ENCODE measurements around the gene MSLN. TPM values are rescaled to one million over a fixed set of nuclear protein-coding genes. Genes with fewer than 3 reads are reported as not detected.
A peak's percentile ranks its signal among the peaks of the same experiment; 100 is the strongest.

Gene MSLN
- total RNA-seq, 1 donor: under 0.01 TPM

GRCh38 chr16:814974-815373 lies 54.4 kb downstream of the MSLN start:
- no peaks in the 10 kb centered on the region for H3K4me1 ChIP-seq (ENCODE audit: insufficient read depth, low read length)
- no peak overlapping the region for H3K4me3 ChIP-seq (ENCODE audit: insufficient read depth, low read length)
- no peak overlapping the region for H3K27ac ChIP-seq (ENCODE audit: low read depth, low read length)
- H3K36me3 ChIP-seq (ENCODE audit: insufficient read depth, low read length): no peaks in the 10 kb centered on the region
- no peaks in the 10 kb centered on the region for H3K79me2 ChIP-seq (ENCODE audit: insufficient read depth, low read length)
- no peaks in the 10 kb centered on the region for H4K20me1 ChIP-seq (ENCODE audit: insufficient read depth, low read length)
- peak; percentile 94 for DNase-seq (ENCODE audit: insufficient read length, low spot score, missing footprints)
- H3K9me3 ChIP-seq (ENCODE audit: low read depth, low read length): no peaks in the 10 kb centered on the region
- no peak for TF ChIP-seq CTCF (IDR thresholded peaks at IDR 0.05; ENCODE audit: extremely low read depth, low read depth, low read length)
- H3K27me3 ChIP-seq (ENCODE audit: insufficient read depth, low read length): peaks cover 45% of the 10 kb centered on the region
- H3K4me2 ChIP-seq (ENCODE audit: insufficient read depth, low read length): peak overlapping the region; percentile 24
- no peak overlapping the region for H2AFZ ChIP-seq (ENCODE audit: low read length)

GRCh38 chr16:815861-816260 lies 55.3 kb downstream of the MSLN start:
- Histone ChIP-seq H3K4me2 (ENCODE audit: insufficient read depth, low read length) (no peak overlapping the region), H3K4me3 (ENCODE audit: insufficient read depth, low read length) (no peak overlapping the region), H3K27ac (ENCODE audit: low read depth, low read length) (no peak overlapping the region), H4K20me1 (ENCODE audit: insufficient read depth, low read length) (no peaks in the 10 kb centered on the region), H3K27me3 (ENCODE audit: insufficient read depth, low read length) (peaks cover 45% of the 10 kb centered on the region), H3K36me3 (ENCODE audit: insufficient read depth, low read length) (no peaks in the 10 kb centered on the region), H3K4me1 (ENCODE audit: insufficient read depth, low read length) (no peaks in the 10 kb centered on the region), H2AFZ (ENCODE audit: low read length) (no peak overlapping the region), H3K9me3 (ENCODE audit: low read depth, low read length) (no peaks in the 10 kb centered on the region), H3K79me2 (ENCODE audit: insufficient read depth, low read length) (no peaks in the 10 kb centered on the region)
- TF ChIP-seq CTCF (IDR thresholded peaks at IDR 0.05; ENCODE audit: extremely low read depth, low read depth, low read length): no peak
- DNase-seq (ENCODE audit: insufficient read length, low spot score, missing footprints): no peak

GRCh38 chr16:817001-817906 lies 56.7 kb downstream of the MSLN start:
- Histone ChIP-seq H3K4me2 (ENCODE audit: insufficient read depth, low read length) (no peak overlapping the region), H3K79me2 (ENCODE audit: insufficient read depth, low read length) (no peaks in the 10 kb centered on the region), H4K20me1 (ENCODE audit: insufficient read depth, low read length) (no peaks in the 10 kb centered on the region), H3K4me1 (ENCODE audit: insufficient read depth, low read length) (no peaks in the 10 kb centered on the region), H3K9me3 (ENCODE audit: low read depth, low read length) (no peaks in the 10 kb centered on the region), H2AFZ (ENCODE audit: low read length) (no peak overlapping the region), H3K4me3 (ENCODE audit: insufficient read depth, low read length) (no peak overlapping the region), H3K36me3 (ENCODE audit: insufficient read depth, low read length) (no peaks in the 10 kb centered on the region), H3K27me3 (ENCODE audit: insufficient read depth, low read length) (peaks cover 45% of the 10 kb centered on the region), H3K27ac (ENCODE audit: low read depth, low read length) (no peak overlapping the region)
- TF ChIP-seq CTCF (IDR thresholded peaks at IDR 0.05; ENCODE audit: extremely low read depth, low read depth, low read length): no peak
- peak; percentile 68 for DNase-seq (ENCODE audit: insufficient read length, low spot score, missing footprints)

- Histone ChIP-seq H3K79me2 (ENCODE audit: insufficient read depth, low read length) (no peaks in the 10 kb centered on the region), H3K4me1 (ENCODE audit: insufficient read depth, low read length) (no peaks in the 10 kb centered on the region), H3K4me3 (ENCODE audit: insufficient read depth, low read length) (no peak overlapping the region), H3K27ac (ENCODE audit: low read depth, low read length) (no peak overlapping the region), H3K36me3 (ENCODE audit: insufficient read depth, low read length) (no peaks in the 10 kb centered on the region), H3K9me3 (ENCODE audit: low read depth, low read length) (no peaks in the 10 kb centered on the region), H3K4me2 (ENCODE audit: insufficient read depth, low read length) (no peak overlapping the region), H2AFZ (ENCODE audit: low read length) (no peak overlapping the region), H3K27me3 (ENCODE audit: insufficient read depth, low read length) (peaks cover 40% of the 10 kb centered on the region), H4K20me1 (ENCODE audit: insufficient read depth, low read length) (no peaks in the 10 kb centered on the region)
- TF ChIP-seq CTCF (IDR thresholded peaks at IDR 0.05; ENCODE audit: extremely low read depth, low read depth, low read length): no peak
- no peak for DNase-seq (ENCODE audit: insufficient read length, low spot score, missing footprints)
Measured at GRCh38 chr16:818132-818531, 57.6 kb downstream of the MSLN start.

All from osteoblast (primary cell).